ENCODE measurements around the gene DYRK2.

The DYRK2 gene

DNA sequence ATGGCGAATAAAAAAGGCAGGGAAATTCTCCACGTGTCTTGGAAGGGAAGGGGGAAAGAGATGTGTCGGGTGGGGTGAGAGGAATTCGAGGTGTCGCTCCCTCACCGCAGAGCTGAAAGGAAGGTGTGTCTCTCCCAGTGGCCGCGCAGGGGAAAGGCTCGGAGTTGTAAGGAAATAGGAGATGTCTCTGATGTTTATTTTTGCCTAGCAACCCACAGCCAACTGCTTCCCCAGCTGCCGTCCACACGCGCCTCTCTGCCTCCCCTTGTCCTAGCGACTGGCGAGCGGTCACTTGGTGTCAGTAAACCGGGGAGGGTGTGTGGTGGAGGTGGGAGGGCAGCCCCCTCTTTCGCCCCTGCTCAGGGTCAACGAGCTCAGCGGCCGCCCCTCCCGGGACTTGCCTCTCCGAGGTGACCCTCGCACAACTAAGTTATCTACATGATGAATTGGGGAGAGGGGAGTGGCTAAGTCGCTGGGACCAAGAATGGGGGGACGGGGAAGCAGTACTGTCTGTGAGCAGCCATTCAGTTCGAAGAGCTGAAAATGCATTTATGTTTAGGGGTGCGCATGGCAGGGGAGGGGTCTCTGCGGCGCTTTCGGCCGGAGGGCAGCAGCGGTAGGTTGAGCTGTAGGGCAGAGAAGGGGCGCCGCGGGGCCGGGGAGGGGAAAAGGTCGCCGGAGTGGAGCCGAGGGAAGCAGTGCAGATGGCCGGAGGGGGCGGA, 585 bp upstream of the DYRK2 start:
- no peaks in the 10 kb centered on the region for H3K27me3 ChIP-seq (replicated peaks; ENCODE audit: insufficient read depth, low read length)
- H2AFZ ChIP-seq (ENCODE audit: low read length), result peak overlapping the region; percentile 90
- TF ChIP-seq, protein P1, sequence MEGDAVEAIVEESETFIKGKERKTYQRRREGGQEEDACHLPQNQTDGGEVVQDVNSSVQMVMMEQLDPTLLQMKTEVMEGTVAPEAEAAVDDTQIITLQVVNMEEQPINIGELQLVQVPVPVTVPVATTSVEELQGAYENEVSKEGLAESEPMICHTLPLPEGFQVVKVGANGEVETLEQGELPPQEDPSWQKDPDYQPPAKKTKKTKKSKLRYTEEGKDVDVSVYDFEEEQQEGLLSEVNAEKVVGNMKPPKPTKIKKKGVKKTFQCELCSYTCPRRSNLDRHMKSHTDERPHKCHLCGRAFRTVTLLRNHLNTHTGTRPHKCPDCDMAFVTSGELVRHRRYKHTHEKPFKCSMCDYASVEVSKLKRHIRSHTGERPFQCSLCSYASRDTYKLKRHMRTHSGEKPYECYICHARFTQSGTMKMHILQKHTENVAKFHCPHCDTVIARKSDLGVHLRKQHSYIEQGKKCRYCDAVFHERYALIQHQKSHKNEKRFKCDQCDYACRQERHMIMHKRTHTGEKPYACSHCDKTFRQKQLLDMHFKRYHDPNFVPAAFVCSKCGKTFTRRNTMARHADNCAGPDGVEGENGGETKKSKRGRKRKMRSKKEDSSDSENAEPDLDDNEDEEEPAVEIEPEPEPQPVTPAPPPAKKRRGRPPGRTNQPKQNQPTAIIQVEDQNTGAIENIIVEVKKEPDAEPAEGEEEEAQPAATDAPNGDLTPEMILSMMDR (IDR thresholded peaks at IDR 0.05; ENCODE audit: low read length), result no peak; the same call in none of the 2 replicates
- DNase-seq, result peak; percentile 34
- H3K4me1 ChIP-seq (ENCODE audit: low read length), result peaks cover 14% of the 10 kb centered on the region
- no peaks in the 10 kb centered on the region for H3K9me2 ChIP-seq (replicated peaks; ENCODE audit: insufficient read depth, low read length)
- peak overlapping the region; percentile 66 for H3K4me2 ChIP-seq (ENCODE audit: low read depth, low read length)
- peaks cover 37% of the 10 kb centered on the region for H3K79me2 ChIP-seq (ENCODE audit: low read length)
- no peak overlapping the region for H3K27ac ChIP-seq (ENCODE audit: low read length)
- peak overlapping the region; percentile 66 for H3K4me3 ChIP-seq (ENCODE audit: low read length)
- 0 out of 2 replicates have a peak, but pooled peaks cover 5% of the 10 kb centered on the region for H3F3A ChIP-seq (ENCODE audit: insufficient read depth, low read length)
- H3K36me3 ChIP-seq (replicated peaks; ENCODE audit: insufficient read depth, low read length), result no peaks in the 10 kb centered on the region
- H3K9me3 ChIP-seq (replicated peaks; ENCODE audit: insufficient read depth, low read length), result no peaks in the 10 kb centered on the region
- H3K9ac ChIP-seq (ENCODE audit: low read length), result peak overlapping the region; percentile 55; the same call in 1 of the 2 replicates
- peaks cover 10% of the 10 kb centered on the region; the same call in 1 of the 2 replicates for H4K20me1 ChIP-seq (ENCODE audit: insufficient read depth, low read length)

DNA sequence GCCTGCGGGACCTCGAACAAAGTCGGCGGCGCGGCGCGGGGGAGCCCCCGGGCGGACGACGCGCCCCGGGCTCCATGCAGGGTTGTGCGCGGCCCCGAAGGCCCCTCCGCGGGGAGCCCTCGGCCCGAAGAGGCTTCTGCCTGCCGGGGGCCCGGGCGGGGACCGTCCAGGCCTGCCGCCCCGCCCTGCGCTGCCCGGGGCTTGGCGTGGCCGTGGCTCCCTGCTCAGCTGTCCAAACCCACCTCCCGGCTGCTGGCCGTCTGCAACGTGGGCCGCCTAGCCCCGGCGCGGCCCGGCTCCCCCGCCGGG, 670 bp downstream of the DYRK2 start:
- Histone ChIP-seq H3K4me3 (ENCODE audit: low read length) (peak overlapping the region; percentile 87), H3K27me3 (replicated peaks; ENCODE audit: insufficient read depth, low read length) (no peaks in the 10 kb centered on the region), H3K9ac (ENCODE audit: low read length) (peak overlapping the region; percentile 70), H3K4me2 (ENCODE audit: low read depth, low read length) (peak overlapping the region; percentile 84; the same call in 1 of the 2 replicates), H3K36me3 (replicated peaks; ENCODE audit: insufficient read depth, low read length) (no peaks in the 10 kb centered on the region), H2AFZ (ENCODE audit: low read length) (peak overlapping the region; percentile 46), H3F3A (ENCODE audit: insufficient read depth, low read length) (0 out of 2 replicates have a peak, but pooled peaks cover 5% of the 10 kb centered on the region), H4K20me1 (ENCODE audit: insufficient read depth, low read length) (peaks cover 17% of the 10 kb centered on the region; the same call in 1 of the 2 replicates), H3K9me2 (replicated peaks; ENCODE audit: insufficient read depth, low read length) (no peaks in the 10 kb centered on the region), H3K27ac (ENCODE audit: low read length) (no peak overlapping the region), H3K9me3 (replicated peaks; ENCODE audit: insufficient read depth, low read length) (no peaks in the 10 kb centered on the region), H3K79me2 (ENCODE audit: low read length) (peaks cover 49% of the 10 kb centered on the region), H3K4me1 (ENCODE audit: low read length) (peaks cover 14% of the 10 kb centered on the region)
- TF ChIP-seq EZH2phosphoT487 (IDR thresholded peaks at IDR 0.05; ENCODE audit: low read length), result no peak
- no peak for TF ChIP-seq EZH2 (optimal IDR thresholded peaks at IDR 0.05; ENCODE audit: low read depth, low read length)
- no peak for DNase-seq

DNA sequence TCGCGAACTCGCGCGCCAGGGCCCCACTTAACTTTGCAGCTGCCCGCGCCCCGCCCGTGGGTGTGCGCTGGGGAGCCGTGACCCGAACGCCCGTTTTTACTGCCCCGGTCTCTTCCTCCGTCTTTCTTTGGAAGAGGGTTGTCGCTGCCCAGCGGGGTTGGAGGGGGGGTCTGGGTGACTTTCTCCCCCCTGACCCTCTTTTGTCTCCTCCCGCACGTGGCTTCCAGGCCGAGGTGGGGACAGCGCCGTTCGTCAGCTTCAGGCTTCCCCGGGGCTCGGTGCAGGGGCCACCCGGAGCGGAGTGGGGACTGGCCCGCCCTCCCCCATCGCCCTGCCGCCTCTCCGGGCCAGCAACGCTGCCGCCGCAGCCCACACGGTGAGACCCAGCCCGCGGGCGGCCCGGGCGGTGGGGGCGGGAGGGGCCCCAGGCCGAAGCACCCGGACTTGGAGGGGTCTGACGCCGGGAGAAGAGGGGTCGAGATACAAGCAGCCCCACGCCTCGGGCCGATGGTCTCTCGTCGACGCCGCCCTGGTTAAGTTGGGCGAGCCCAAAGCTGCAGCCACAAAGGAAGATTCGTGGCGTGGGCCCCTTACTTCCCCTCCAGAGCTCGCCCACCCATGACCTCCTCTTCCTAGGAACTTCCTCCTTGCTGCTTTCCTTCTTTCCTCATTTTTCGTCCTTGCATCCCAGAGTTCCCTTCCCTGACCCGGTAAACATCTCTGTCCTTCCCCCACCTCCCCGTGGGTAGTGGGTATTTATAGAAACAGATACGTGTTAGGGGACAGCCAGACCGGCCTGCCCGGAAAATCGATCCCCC, 1.2 kb downstream of the DYRK2 start:
- Histone ChIP-seq H3K9ac (ENCODE audit: low read length) (peak overlapping the region; percentile 70), H3K79me2 (ENCODE audit: low read length) (peaks cover 55% of the 10 kb centered on the region)

More for the DNA sequence above, 1.2 kb downstream of the DYRK2 start:
- Histone ChIP-seq H3K4me1 (ENCODE audit: low read length) (peaks cover 14% of the 10 kb centered on the region), H3K27ac (ENCODE audit: low read length) (no peak overlapping the region), H3F3A (ENCODE audit: insufficient read depth, low read length) (0 out of 2 replicates have a peak, but pooled peaks cover 5% of the 10 kb centered on the region), H3K4me3 (ENCODE audit: low read length) (peak overlapping the region; percentile 87), H2AFZ (ENCODE audit: low read length) (peak overlapping the region; percentile 46), H3K27me3 (replicated peaks; ENCODE audit: insufficient read depth, low read length) (no peaks in the 10 kb centered on the region), H4K20me1 (ENCODE audit: insufficient read depth, low read length) (peaks cover 17% of the 10 kb centered on the region; the same call in 1 of the 2 replicates), H3K4me2 (ENCODE audit: low read depth, low read length) (peak overlapping the region; percentile 84), H3K9me3 (replicated peaks; ENCODE audit: insufficient read depth, low read length) (no peaks in the 10 kb centered on the region), H3K36me3 (replicated peaks; ENCODE audit: insufficient read depth, low read length) (no peaks in the 10 kb centered on the region), H3K9me2 (replicated peaks; ENCODE audit: insufficient read depth, low read length) (no peaks in the 10 kb centered on the region)
- no peak for TF ChIP-seq EZH2 (optimal IDR thresholded peaks at IDR 0.05; ENCODE audit: low read depth, low read length)
- TF ChIP-seq EZH2phosphoT487 (IDR thresholded peaks at IDR 0.05; ENCODE audit: low read length), result no peak
- TF ChIP-seq, protein P1 (IDR thresholded peaks at IDR 0.05; ENCODE audit: low read length), result no peak
- no peak for DNase-seq
